GM19438 (cell line): ENCODE results near the gene OSBP2.
"Not testable (repeated sequence)": the region's sequence is repeated elsewhere in the genome, so short reads cannot be mapped to it uniquely, and the experiment has no call there.

Experiments
- ATAC-seq: cut with Tn5 transposase; IDR thresholded peaks from one replicate; pipeline ENCODE4 v1.9.1; 2021; ENCODE audit warnings: low read depth; ENCODE audit not compliant: unreplicated experiment

The OSBP2 gene

GRCh38 chr22:30679895-30680690 lies 14.6 kb upstream of the OSBP2 start:
- ATAC-seq: not testable (repeated sequence)

GRCh38 chr22:30680991-30681770 lies 13.5 kb upstream of the OSBP2 start:
- no peak for ATAC-seq

GRCh38 chr22:30681831-30682230 lies 12.8 kb upstream of the OSBP2 start:
- ATAC-seq: no peak

- no peak for ATAC-seq
These were observed 9.5 kb upstream of the OSBP2 start for GRCh38 chr22:30685178-30685577.

GRCh38 chr22:30687358-30687757 lies 7.3 kb upstream of the OSBP2 start:
- no peak for ATAC-seq

GRCh38 chr22:30689622-30690021 lies 5.1 kb upstream of the OSBP2 start:
- no peak for ATAC-seq

GRCh38 chr22:30691204-30691603 lies 3.5 kb upstream of the OSBP2 start:
- ATAC-seq: no peak

GRCh38 chr22:30694171-30694639 lies 469 bp upstream of the OSBP2 start:
- no peak for ATAC-seq

- ATAC-seq: no peak
These were observed 727 bp downstream of the OSBP2 start for GRCh38 chr22:30695351-30695851.

- no peak for ATAC-seq
These were observed 1.4 kb downstream of the OSBP2 start for GRCh38 chr22:30695871-30696655.

GRCh38 chr22:30697975-30698374 lies 3.3 kb downstream of the OSBP2 start:
- ATAC-seq: no peak

- no peak for ATAC-seq
These were observed 7.2 kb downstream of the OSBP2 start for GRCh38 chr22:30701872-30702271.

GRCh38 chr22:30702856-30703255 lies 8.2 kb downstream of the OSBP2 start:
- no peak for ATAC-seq

GRCh38 chr22:30704978-30705377 lies 10.3 kb downstream of the OSBP2 start:
- no peak for ATAC-seq

- peak; percentile 79 for ATAC-seq
These were observed 11.3 kb downstream of the OSBP2 start for GRCh38 chr22:30705710-30706651.

GRCh38 chr22:30709980-30710379 lies 15.3 kb downstream of the OSBP2 start:
- not testable (repeated sequence) for ATAC-seq

GRCh38 chr22:30712094-30712493 lies 17.4 kb downstream of the OSBP2 start:
- ATAC-seq: no peak

- ATAC-seq: no peak
These were observed 19.4 kb downstream of the OSBP2 start for GRCh38 chr22:30714062-30714461.

GRCh38 chr22:30717331-30717921 lies 22.8 kb downstream of the OSBP2 start:
- ATAC-seq: no peak
